ENCODE measurements around the gene LRRTM3.

Gene LRRTM3

GRCh38 chr10:66982053-66982420 lies 56.2 kb downstream of the LRRTM3 start:
- H3K4me3 ChIP-seq (IDR thresholded peaks at IDR 0.05; ENCODE audit: insufficient read depth, low read depth, low read length): no peak overlapping the region
- H3K36me3 ChIP-seq (ENCODE audit: insufficient read depth): no peaks in the 10 kb centered on the region
- no peaks in the 10 kb centered on the region for H3K27me3 ChIP-seq (ENCODE audit: insufficient read depth, low read depth)
- no peak overlapping the region for H3K9ac ChIP-seq
- H3K27ac ChIP-seq: no peak overlapping the region
- H3K4me2 ChIP-seq: no peak overlapping the region
- H3K4me1 ChIP-seq (ENCODE audit: low read depth, poor library complexity, severe bottlenecking): no peaks in the 10 kb centered on the region
- no peaks in the 10 kb centered on the region for H3K79me2 ChIP-seq (ENCODE audit: insufficient read depth, low read depth)
- H4K20me1 ChIP-seq (ENCODE audit: insufficient read depth): no peaks in the 10 kb centered on the region
- no peak for TF ChIP-seq CTCF (conservative IDR thresholded peaks at IDR 0.05; ENCODE audit: low read depth, low read length)
- H2AFZ ChIP-seq (ENCODE audit: low read depth): no peak overlapping the region

GRCh38 chr10:66982792-66983474 lies 57.1 kb downstream of the LRRTM3 start:
- Histone ChIP-seq H3K79me2 (ENCODE audit: insufficient read depth, low read depth) (no peaks in the 10 kb centered on the region), H3K27me3 (ENCODE audit: insufficient read depth, low read depth) (no peaks in the 10 kb centered on the region), H3K36me3 (ENCODE audit: insufficient read depth) (no peaks in the 10 kb centered on the region), H4K20me1 (ENCODE audit: insufficient read depth) (no peaks in the 10 kb centered on the region), H3K4me3 (IDR thresholded peaks at IDR 0.05; ENCODE audit: insufficient read depth, low read depth, low read length) (no peak overlapping the region), H3K9ac (no peak overlapping the region), H3K4me2 (no peak overlapping the region), H3K4me1 (ENCODE audit: low read depth, poor library complexity, severe bottlenecking) (no peaks in the 10 kb centered on the region), H2AFZ (ENCODE audit: low read depth) (no peak overlapping the region), H3K27ac (no peak overlapping the region)
- no peak for TF ChIP-seq CTCF (conservative IDR thresholded peaks at IDR 0.05; ENCODE audit: low read depth, low read length)

DNA sequence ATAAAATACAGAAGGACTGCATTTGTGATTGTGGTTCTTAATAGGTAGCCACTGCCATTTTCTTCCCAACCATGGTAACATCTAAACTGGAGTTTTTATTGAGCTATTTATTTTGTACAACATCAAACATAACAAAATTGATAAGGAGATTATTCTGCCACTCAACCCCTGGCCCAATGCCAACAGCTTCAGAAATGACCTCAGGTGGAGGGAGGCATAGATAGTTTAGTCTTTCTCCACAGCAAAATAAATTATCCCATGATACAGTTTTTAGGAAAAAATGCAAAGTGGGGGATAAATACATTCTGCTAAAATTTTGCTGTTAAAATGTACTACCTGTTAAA lies 57.6 kb downstream of the LRRTM3 start:
- Histone ChIP-seq H3K4me2 (no peak overlapping the region), H3K9ac (no peak overlapping the region), H2AFZ (ENCODE audit: low read depth) (no peak overlapping the region), H3K4me3 (IDR thresholded peaks at IDR 0.05; ENCODE audit: insufficient read depth, low read depth, low read length) (no peak overlapping the region), H3K36me3 (ENCODE audit: insufficient read depth) (no peaks in the 10 kb centered on the region), H3K27ac (no peak overlapping the region), H4K20me1 (ENCODE audit: insufficient read depth) (no peaks in the 10 kb centered on the region), H3K27me3 (ENCODE audit: insufficient read depth, low read depth) (no peaks in the 10 kb centered on the region), H3K79me2 (ENCODE audit: insufficient read depth, low read depth) (no peaks in the 10 kb centered on the region), H3K4me1 (ENCODE audit: low read depth, poor library complexity, severe bottlenecking) (no peaks in the 10 kb centered on the region)
- TF ChIP-seq CTCF (conservative IDR thresholded peaks at IDR 0.05; ENCODE audit: low read depth, low read length): no peak

- Histone ChIP-seq H3K27me3 (ENCODE audit: insufficient read depth, low read depth) (no peaks in the 10 kb centered on the region), H3K27ac (no peak overlapping the region), H3K9ac (no peak overlapping the region), H3K4me2 (no peak overlapping the region), H3K79me2 (ENCODE audit: insufficient read depth, low read depth) (no peaks in the 10 kb centered on the region), H3K4me3 (IDR thresholded peaks at IDR 0.05; ENCODE audit: insufficient read depth, low read depth, low read length) (no peak overlapping the region), H3K4me1 (ENCODE audit: low read depth, poor library complexity, severe bottlenecking) (no peaks in the 10 kb centered on the region), H4K20me1 (ENCODE audit: insufficient read depth) (no peaks in the 10 kb centered on the region), H2AFZ (ENCODE audit: low read depth) (no peak overlapping the region), H3K36me3 (ENCODE audit: insufficient read depth) (no peaks in the 10 kb centered on the region)
- no peak for TF ChIP-seq CTCF (conservative IDR thresholded peaks at IDR 0.05; ENCODE audit: low read depth, low read length)
Observed at GRCh38 chr10:66990143-66990830, 64.5 kb downstream of the LRRTM3 start.

Data from KMS-11 (cell line).